Stimulated activated CD4-positive, alpha-beta T cell treated with anti-CD3 and anti-CD28 coated beads, Interleukin-4, amount 100 ng/mL, for 4 hours (primary cell): ENCODE measurements around the gene HSH2D.
A peak's percentile ranks its signal among the peaks of the same experiment; 100 is the strongest.
"Not testable (repeated sequence)": the region's sequence is repeated elsewhere in the genome, so short reads cannot be mapped to it uniquely, and the experiment has no call there.

Experiments
- DNase-seq, 2 experiments: peaks; one replicate each; pipeline ENCODE4 v3.0.0-alpha.2; 2020

HSH2D gene

GRCh38 chr19:16157601-16158000 is 14.1 kb downstream of the HSH2D start:
- DNase-seq: no peak

DNA sequence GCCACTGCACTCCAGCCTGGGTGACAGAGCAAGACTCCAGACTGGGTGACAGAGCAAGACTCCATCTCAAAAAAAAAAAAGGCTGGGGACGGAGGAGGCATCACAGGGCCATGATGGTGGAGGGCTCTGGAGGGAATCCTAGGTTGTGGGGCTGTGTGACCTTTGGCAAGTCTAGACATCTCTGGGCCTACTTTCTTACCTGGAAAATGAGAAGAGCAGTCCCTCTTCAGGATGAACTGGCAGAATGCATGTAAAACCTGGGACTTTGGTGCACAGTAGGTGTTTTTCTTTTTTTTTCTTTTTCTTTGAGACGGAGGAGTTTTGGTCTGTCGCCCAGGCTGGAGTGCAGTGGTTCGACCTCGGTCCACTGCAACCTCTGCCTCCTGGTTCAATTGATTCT is 16.2 kb downstream of the HSH2D start:
- no peak for DNase-seq

DNA sequence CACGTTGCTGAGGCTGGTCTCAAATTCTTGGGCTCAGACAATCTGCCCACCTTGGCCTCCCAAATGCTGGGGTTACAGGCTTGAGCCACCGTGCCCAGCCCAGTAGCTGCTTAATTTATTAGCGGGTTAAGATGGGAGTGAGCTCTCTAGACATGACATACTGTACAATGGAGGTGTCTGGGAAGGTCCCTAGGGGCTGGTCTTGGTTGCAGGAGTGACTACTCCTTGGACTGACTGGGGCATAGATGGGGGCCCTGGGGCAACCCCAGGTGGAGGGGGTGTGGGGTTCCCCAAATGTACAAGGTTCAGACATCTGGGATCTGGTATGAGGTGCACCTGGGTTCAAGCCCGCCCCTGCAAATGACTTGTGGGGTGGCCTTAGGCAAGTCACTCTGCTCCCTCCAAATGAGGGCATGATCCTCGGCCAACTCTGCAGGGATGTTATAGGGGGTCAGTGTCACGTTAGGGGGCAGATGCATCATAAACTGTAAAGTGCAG is 17.0 kb downstream of the HSH2D start:
- no peak for DNase-seq

DNA sequence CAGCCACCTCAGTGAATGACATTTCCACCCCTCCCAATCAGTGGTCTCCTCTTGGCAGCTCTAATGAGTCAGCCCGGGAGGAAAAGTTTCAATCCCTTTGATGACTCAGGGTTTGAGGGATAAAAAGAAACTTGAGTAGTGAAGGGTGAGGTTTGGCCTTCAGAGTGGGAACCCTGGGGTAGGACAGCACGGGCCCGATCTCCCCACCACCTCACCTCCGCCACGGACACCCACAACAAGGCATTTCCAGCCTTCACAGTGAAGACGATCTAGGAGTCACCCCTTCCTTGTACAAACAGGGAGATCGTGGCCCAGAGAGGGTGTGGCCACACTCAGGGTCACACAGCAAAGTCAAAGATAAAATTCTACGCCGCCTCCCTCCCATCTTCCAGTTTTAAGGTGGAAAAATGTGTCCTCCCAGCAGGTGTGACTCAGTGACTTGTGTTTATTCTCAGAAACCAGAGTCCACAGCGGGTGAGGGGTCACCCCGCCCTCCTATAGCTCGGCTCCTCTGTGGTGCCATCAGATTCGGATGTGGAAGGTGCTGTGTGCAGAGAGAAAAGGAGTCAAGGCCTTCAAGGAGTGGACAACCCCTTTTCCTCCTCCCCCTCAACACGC is 17.6 kb downstream of the HSH2D start:
- DNase-seq: peak in 1 of 2 experiments; percentile 20

GRCh38 chr19:16161840-16162239 is 18.4 kb downstream of the HSH2D start:
- DNase-seq: no peak

- no peak for DNase-seq
Measured at GRCh38 chr19:16164222-16164890, 20.9 kb downstream of the HSH2D start.

GRCh38 chr19:16166417-16166816 is 22.9 kb downstream of the HSH2D start:
- DNase-seq: no peak

GRCh38 chr19:16167055-16167454 is 23.6 kb downstream of the HSH2D start:
- DNase-seq: no peak

DNA sequence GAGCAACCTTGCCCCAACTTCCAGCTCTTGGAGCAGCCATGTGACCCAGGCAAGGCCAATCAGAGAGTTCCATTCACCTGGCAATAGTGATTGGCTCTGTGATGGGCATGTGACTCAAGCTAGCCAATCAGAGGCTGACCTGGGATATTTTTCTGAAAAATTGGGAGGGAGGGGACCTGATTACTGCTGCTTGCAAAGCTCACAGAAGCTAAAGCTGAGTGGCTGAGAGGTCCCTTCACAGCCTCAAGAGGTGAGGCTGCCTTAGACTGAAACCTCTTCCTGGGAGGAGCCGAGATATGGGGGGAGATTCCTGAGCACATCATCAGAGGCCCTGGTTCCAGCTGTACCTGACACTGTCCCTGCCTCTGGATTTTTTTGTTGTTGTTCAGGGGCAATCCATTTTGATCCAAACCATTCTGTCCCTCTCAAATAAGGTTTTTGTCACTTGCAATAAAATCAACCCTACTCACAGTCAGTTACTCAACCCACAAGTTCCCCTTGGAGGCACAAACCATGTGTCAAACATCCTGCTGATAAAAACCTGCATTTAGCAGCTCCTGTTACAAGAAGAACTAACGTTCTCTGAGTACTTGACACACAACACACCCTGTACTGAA is 25.1 kb downstream of the HSH2D start:
- DNase-seq: no peak

DNA sequence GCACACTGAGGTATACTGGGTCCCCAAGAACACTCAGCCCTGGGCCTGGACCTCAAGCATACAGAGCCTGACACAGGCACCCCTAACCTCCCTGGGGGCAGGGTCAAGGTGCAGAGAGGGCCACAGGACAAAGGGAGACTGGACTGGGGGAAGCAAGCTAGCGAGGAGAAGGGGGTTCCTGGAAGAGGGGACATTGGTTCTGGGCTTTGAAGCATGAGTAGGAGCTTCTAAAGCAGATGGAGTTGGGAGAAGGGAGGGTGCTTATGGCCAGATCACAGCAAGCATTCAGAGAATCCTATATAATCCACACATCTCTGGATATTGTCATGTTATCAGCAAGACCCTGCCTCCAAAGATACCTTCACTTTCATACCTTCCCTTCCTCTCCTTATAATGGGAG is 26.6 kb downstream of the HSH2D start:
- DNase-seq: no peak

DNA sequence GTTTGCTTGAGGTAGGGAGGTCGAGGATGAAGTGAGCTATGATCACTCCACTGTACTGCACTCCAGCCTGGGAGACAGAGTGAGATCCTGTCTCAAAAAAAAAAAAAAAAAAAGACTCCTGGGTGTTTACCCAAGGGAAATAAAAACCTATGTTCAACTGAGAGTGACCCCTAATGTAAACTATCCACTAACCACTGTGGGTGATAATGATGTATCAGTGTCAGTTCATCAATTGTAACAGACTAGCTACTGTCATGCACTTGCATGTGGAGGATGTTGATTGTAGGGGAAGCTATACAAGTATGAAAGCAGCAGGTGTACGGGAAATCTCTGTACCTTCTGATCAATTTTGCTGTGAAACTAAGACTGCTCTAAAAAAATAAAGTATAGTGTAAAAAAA is 32.5 kb downstream of the HSH2D start:
- DNase-seq: no peak

- DNase-seq: not testable (repeated sequence)
Measured at GRCh38 chr19:16178866-16179265, 35.4 kb downstream of the HSH2D start.

GRCh38 chr19:16180611-16181010 is 37.1 kb downstream of the HSH2D start:
- DNase-seq: no peak

DNA sequence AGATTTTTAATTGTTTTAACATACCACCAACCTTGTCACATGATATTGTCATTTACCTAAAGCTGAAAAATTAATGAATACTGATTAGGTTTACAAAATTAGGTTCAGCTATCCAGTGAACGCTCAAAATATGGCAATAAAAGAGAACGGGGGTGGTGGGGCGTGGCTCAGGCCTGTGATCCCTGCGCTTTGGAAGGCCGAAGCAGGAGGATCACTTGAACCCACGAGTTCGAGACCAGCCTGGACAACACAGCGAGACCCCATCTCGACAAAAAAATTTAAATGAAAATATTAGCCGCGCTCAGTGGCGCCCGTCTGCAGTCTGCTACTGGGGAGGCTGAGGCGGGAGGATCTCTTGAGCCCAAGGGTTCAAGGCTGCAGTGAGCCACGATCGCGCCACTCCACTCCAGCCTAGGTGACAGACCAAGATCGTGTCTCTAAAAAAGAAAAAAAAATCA is 41.2 kb downstream of the HSH2D start:
- DNase-seq: no peak

- DNase-seq: peak; percentile 93 to 99
Measured at GRCh38 chr19:16185123-16185767, 41.8 kb downstream of the HSH2D start, which contains the start of gene FAM32A. FAM32A (plus strand) TSS chr19:16185410; CDS start chr19:16185443, 33 bp downstream.

GRCh38 chr19:16185768-16186123 is 42.3 kb downstream of the HSH2D start:
- DNase-seq: peak; percentile 34 to 38

GRCh38 chr19:16188521-16188920 is 45.0 kb downstream of the HSH2D start:
- no peak for DNase-seq

DNA sequence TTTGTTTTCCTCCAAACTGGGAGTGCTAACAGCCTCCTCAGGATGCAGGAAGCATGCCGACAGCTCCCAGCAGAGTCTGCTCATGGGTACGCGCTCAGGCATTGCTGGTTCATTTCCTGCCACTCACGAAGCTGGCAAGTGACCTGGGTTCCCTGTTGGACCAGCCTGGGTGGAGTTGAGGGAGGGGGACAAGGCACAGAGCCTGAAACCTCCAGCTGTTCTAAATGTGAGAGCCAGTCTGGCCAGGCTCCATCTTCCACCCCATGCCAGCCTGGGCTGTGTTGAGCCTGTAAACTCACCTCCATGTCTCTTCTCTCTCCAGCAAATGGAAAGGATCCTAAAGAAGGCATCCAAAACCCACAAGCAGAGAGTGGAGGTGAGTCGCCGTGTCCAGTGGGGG is 46.7 kb downstream of the HSH2D start:
- no peak for DNase-seq

- DNase-seq: no peak
Measured at GRCh38 chr19:16190736-16191135, 47.3 kb downstream of the HSH2D start.

DNA sequence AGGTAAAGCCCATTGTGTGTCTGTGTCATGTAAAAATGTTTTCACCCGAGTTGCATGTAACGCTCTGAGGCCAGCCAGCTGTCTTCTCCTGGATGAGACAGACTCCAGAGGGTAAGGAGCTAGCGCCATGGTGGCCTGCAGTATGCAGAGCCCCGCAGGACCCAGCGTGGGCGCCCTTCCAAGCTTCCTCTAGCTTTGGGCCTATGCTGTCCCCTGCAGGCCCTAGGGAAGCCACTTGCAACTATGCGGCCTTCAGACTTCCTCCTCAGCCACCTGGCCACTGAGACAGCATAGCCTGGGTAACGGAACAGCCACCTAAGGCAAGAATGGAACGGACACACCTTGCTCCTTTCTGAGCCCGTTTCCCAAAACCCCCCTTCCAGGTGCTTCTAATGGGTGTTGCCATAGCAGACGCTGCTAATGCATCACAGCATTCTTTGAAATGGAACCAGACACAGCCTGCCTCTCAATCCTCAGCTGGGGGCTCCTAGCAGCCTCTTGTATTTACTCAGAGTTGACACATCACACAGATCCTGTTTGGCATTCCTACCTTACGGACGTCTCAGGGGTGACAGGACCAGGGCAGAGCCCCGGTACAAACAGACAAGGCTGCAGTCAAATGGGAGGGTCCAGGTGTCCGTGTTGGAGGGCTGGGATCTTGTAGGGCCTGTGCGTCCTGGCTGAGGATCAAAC is 47.9 kb downstream of the HSH2D start:
- DNase-seq: no peak

DNA sequence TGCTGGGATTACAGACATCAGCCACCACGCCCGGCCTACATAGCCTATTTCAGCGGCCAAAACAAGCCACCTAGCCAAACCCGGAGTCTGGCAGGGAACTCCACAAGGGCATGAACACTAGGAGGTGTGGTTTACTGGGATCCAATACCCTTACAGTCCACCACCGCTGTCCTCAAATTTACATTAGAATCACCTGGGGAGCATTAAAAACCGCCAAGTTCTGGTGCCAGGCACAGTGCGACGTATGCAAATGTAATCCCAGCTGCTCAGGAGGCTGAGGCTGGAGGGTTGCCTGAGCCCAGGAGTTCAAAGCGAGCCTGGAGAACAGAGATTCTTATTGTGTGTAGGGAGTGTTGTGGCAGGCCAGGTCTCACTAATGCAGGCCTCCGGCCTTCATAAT is 50.0 kb downstream of the HSH2D start:
- DNase-seq: no peak

GRCh38 chr19:16197188-16197621 is 53.7 kb downstream of the HSH2D start:
- no peak for DNase-seq
